H1 (cell line): Measurements from ENCODE around the gene ACSF3. TPM values are rescaled to one million over a fixed set of nuclear protein-coding genes. Genes with fewer than 3 reads are reported as not detected.

ENCODE experiments used
- ASH2L ChIP-seq: fragments of 200-600, 300-600 bp; sonication (generic); IDR thresholded peaks from one replicate; pipeline ENCODE4 v1.7.1; 2017; ENCODE audit warnings: low read length
- CBX5 ChIP-seq: fragments of 300-800, 300-1000 bp; sonication (generic); IDR thresholded peaks from 2 replicates; pipeline ENCODE4 v1.7.1; 2016; ENCODE audit warnings: antibody characterized with exemption, low read length, low read depth
- CEBPB ChIP-seq: IDR thresholded peaks from 2 replicates; pipeline ENCODE4 v1.6.1; 2012; ENCODE audit warnings: low read depth, low read length
- CTCF ChIP-seq, 3 experiments: IDR thresholded peaks; 1 replicate in 2 of 3; 2 replicates in 1 of 3; pipeline versions ENCODE4 v1.5.1 to v1.6.1; 2011; ENCODE audit warnings: low read length in 3 of 3, mild to moderate bottlenecking in 3 of 3, inconsistent platforms in 2 of 3, low read depth in 1 of 3, moderate library complexity in 1 of 3; ENCODE audit not compliant: insufficient read depth in 1 of 3; ENCODE audit errors: control extremely low read depth in 1 of 3
- POLR2AphosphoS5 ChIP-seq: IDR thresholded peaks from 2 replicates; pipeline ENCODE4 v1.6.1; 2011; ENCODE audit warnings: low read depth, low read length
- POU5F1 ChIP-seq: IDR thresholded peaks from 2 replicates; pipeline ENCODE4 v1.6.1; 2011; ENCODE audit warnings: low read depth, mild to moderate bottlenecking, low read length, moderate library complexity
- SP4 ChIP-seq: IDR thresholded peaks from 2 replicates; pipeline ENCODE4 v1.6.1; 2012; ENCODE audit warnings: low read length, inconsistent platforms
- ZNF274 ChIP-seq: IDR thresholded peaks from 2 replicates; pipeline ENCODE4 v1.7.0; 2012; ENCODE audit warnings: low read length, borderline replicate concordance; ENCODE audit errors: extremely low read depth
- polyA plus RNA-seq, 7 experiments: library from polyadenylated mRNA; depleted of rRNA in 3 of 7; stranded (reverse) in 5 of 7; unstranded in 2 of 7; fragments of >200 nt in 5 of 7; fragments of 200-250 nt in 2 of 7; gene quantifications; 1 replicate in 5 of 7; 2 replicates in 1 of 7; 4 replicates in 1 of 7; pipeline versions ENCODE4 v1.2.1 to v1.2.3, GENCODE V29; 2011 to 2013; ENCODE audit warnings: missing spikeins in 2 of 7, mixed read lengths in 2 of 7
- total RNA-seq: library from RNA; stranded (reverse); fragmentation: NEBNext Ultra II Directional; extraction: Animal tissue kit (Norgen Biotek cat#: 25700); gene quantifications from 2 replicates; pipeline ENCODE4 v1.2.1, GENCODE V29; 2021

The ACSF3 gene
- total and polyA plus RNA-seq, 2 of the 8 experiments (the other 6 are each of a cell fraction or from before 2014, with no cell fraction given): 15.6 to 22.9 TPM

GRCh38 chr16:89081556-89081955, 12.1 kb upstream of the ACSF3 start (continued):
- TF ChIP-seq ZNF274 (no peak), ASH2L (no peak), POU5F1 (no peak), POLR2AphosphoS5 (no peak), CEBPB (no peak), SP4 (no peak), CTCF (IDR thresholded peaks at IDR 0.05; ENCODE audit: control extremely low read depth in 1 of 3, insufficient read depth in 1 of 3, low read depth in 1 of 3, low read length in 3 of 3) (no peak), CBX5 (no peak)
